ENCODE measurements around the gene C10orf143.
"Not testable (repeated sequence)": the region's sequence is repeated elsewhere in the genome, so short reads cannot be mapped to it uniquely, and the experiment has no call there.

C10orf143 gene

GRCh38 chr10:130110246-130111112 lies at the start of gene C10orf143:
TSS of gene C10orf143 (minus strand) at chr10:130110830. CDS start at chr10:130110772, 58 bp downstream.
- peak; percentile 84 for DNase-seq

GRCh38 chr10:130159192-130159794 lies 48.7 kb upstream of the C10orf143 start:
- no peak for DNase-seq

GRCh38 chr10:130146042-130146441 lies 35.4 kb upstream of the C10orf143 start:
- no peak for DNase-seq

GRCh38 chr10:130141878-130142277 lies 31.2 kb upstream of the C10orf143 start:
- no peak for DNase-seq

- no peak for DNase-seq
These were observed 30.8 kb upstream of the C10orf143 start for GRCh38 chr10:130141460-130141859.

GRCh38 chr10:130141038-130141437 lies 30.4 kb upstream of the C10orf143 start:
- no peak for DNase-seq

- no peak for DNase-seq
These were observed 29.8 kb upstream of the C10orf143 start for GRCh38 chr10:130140425-130140824.

GRCh38 chr10:130138479-130138866 lies 27.8 kb upstream of the C10orf143 start:
- DNase-seq, result peak; percentile 67

- no peak for DNase-seq
These were observed 27.2 kb upstream of the C10orf143 start for GRCh38 chr10:130137659-130138478.

- DNase-seq, result no peak
These were observed 26.4 kb upstream of the C10orf143 start for GRCh38 chr10:130137090-130137448.

GRCh38 chr10:130136226-130137089 lies 25.8 kb upstream of the C10orf143 start, which contains the start of gene GLRX3:
TSS of gene GLRX3 (plus strand) at chr10:130136391. CDS start at chr10:130136421, 30 bp downstream.
- DNase-seq, result peak; percentile 62

- DNase-seq, result no peak
These were observed 25.1 kb upstream of the C10orf143 start for GRCh38 chr10:130135676-130136225.

GRCh38 chr10:130128922-130129321 lies 18.3 kb upstream of the C10orf143 start:
- no peak for DNase-seq

- DNase-seq, result no peak
These were observed 17.6 kb upstream of the C10orf143 start for GRCh38 chr10:130128062-130128781.

GRCh38 chr10:130127364-130128061 lies 16.9 kb upstream of the C10orf143 start:
- DNase-seq, result peak; percentile 58

GRCh38 chr10:130121486-130122079 lies 11.0 kb upstream of the C10orf143 start:
- no peak for DNase-seq

GRCh38 chr10:130117535-130117934 lies 6.9 kb upstream of the C10orf143 start:
- not testable (repeated sequence) for DNase-seq

- not testable (repeated sequence) for DNase-seq
These were observed 6.3 kb upstream of the C10orf143 start for GRCh38 chr10:130116942-130117341.

GRCh38 chr10:130112821-130113220 lies 2.2 kb upstream of the C10orf143 start:
- DNase-seq, result no peak

GRCh38 chr10:130111852-130112180 lies 1.2 kb upstream of the C10orf143 start:
- DNase-seq, result no peak

All from NCI-H1105 treated with DMSO at 0.1 percent for 48 hours (cell line).